ACHN (cell line): ENCODE results near the gene CHEK1.
"Not testable (repeated sequence)": the region's sequence is repeated elsewhere in the genome, so short reads cannot be mapped to it uniquely, and the experiment has no call there.

Source experiments
- DNase-seq: peaks from one replicate; pipeline ENCODE4 v3.0.0-alpha.2; 2015
- in situ Hi-C: cut with HindIII; loops from 2 replicates; pipeline ENCODE4 v1.10.0; 2017; ENCODE audit warnings: low sequenced_read_pairs, low pct_ligation_motif_present, low pct_unique_long_range_greater_than_20kb

The CHEK1 gene

DNA sequence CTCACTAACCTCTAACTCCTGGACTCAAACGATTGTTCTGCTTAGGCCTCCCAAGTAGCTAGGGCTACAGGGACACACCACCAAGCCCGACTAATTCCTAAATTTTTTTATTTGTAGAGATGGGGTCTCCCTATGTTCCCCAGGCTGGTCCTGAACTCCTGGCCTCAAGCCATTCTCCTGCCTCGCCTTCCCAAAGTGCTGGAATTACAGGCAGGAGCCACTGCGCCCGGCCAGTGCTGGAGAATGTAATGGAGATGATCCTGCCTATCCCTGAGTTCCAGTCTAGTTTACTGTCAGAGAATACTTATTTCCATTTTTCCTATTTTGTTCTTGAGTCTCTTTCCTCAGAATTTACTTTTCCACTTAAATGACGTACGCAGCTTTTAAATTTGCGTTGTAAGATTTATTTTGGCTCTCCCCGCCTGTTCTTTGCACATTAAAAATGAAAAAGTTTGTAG lies at the start of gene CHEK1:
CHEK1 (plus strand) TSS at position 408 of the 458 bp plus-strand sequence. CDS start 1,606 bp downstream, outside the sequence.
- no peak for DNase-seq
- in situ Hi-C loops, result no loop called here

DNA sequence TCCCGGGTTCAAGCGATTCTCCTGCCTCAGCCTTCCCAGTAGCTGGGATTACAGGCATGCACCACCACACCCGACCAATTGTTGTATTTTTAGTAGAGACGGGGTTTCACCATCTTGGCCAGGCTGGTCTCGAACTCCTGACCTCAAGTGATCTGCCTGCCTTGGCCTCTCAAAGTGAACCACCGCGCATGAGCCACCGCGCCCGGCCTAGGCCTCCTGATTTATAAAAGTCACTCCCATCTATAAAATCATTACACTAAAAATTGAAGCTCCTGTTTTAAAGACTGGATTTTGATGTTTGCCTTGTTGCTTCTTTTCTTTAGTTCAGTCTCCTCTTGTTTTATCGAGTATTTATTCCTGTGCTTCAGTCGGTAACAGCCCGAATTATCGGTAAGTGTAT lies 47.8 kb upstream of the CHEK1 start:
- in situ Hi-C loops, DNase-seq: not testable (repeated sequence)

DNA sequence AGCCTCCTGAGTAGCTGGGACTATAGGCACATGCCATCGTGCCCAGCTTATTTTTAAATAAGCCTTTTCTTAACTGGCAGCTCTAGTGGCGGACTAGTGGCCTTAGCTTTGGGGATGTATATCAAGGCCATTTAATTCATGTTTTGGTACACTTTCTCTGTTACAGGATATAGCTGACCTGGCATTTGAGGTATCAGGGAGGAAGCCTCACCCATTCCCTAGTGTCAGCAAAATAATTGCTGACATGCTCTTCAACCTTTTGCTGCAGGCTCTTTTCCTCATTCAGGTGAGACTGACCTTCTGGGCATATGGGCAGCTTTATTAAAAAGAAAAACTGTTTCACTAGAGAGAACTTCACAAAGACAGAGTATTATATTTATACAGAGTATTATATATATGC lies 46.2 kb upstream of the CHEK1 start:
- DNase-seq, result no peak
- in situ Hi-C loops, result no loop called here

DNA sequence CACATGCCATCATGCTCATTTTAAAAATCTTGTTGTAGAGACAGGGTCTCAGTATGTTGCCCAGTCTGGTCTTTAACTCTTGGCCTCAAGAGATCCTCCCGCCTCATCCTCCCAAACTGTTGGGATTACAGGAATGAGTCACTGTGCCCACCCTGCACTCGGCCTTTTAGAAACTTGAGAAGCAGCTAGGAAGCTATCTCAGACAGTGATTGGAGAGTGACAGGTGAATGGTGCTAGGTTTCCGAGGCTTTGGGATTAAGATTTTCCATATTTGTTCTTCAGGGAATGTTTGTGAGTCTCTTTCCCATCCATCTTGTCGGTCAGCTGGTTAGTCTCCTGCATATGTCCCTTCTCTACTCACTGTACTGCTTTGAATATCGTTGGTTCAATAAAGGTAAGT lies 45.2 kb upstream of the CHEK1 start:
- in situ Hi-C loops, result no loop called here

DNA sequence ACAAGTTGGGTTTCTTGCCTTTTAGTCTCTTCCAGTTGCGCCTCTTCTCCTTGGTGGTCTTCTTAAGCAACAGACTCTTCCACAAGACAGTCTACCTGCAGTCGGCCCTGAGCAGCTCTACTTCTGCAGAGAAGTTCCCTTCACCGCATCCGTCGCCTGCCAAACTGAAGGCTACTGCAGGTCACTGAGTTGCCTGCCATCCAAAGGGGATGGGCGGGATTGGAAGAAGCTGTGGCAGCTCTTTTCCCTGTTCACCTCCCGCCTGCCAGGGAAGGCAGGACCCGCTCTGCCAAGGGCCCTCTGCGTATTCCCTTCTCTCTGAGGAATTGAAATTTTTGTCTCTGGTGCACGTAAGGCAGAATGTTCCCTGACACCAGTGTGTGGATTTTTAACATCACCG lies 41.5 kb upstream of the CHEK1 start:
- no peak for DNase-seq
- in situ Hi-C loops, result no loop called here

More for the DNA sequence above, 45.2 kb upstream of the CHEK1 start:
- no peak for DNase-seq

DNA sequence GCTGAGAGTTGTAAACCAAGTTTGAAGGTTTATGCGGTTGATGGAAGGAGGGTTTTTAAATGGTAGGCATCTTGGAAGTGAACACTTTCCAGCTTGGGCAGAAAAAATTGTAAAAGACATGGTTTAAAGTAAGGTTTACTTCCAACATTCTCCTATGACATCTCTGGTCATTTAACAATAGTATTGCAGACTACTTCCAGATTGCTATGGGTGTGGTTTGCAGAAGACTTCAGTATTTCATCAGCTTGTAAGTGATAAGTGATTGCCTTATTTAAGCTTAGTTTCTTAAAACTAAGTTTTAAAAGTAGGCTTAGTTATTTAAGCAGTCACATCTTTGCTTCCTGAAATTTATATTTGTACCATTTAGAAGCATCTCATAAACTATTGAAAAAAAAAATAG lies 39.5 kb upstream of the CHEK1 start:
- in situ Hi-C loops, result no loop called here
- no peak for DNase-seq

DNA sequence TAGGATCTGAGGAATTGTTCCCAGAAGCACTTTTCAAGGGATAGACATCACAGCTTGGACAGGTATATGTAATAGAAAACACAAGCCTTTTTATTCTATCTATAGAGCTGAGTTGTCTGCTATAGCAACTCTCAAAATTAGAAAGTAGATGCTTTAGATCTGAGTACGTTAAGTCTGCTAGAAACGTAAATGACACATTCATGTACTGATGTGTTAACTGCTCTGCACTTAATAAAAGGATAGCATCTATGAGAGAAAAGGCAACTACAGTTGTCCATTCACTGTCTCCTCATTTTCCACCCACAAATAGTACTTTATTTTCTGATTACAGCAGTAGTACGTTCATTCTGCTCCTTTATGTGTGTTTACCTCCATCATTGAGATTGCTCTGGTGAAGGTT lies 38.3 kb upstream of the CHEK1 start:
- in situ Hi-C loops, result no loop called here
- DNase-seq, result no peak

DNA sequence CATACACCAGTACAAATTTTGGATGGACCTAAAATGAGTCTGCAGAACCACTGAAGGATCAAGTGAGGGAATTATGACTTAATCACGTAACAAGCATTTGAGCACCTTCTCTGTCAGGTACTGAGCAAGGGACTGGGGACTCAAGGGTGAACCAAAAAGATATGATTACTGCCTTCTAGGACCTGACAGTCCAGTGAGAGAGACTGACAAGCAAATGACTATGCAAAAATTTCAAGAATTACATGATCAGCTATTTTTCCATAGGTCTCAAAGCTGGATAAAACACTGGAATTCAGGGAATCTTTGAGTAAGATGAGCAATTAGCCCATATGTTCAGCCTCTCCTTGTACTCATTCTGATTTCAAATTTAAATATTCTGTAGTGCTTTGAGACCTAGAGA lies 37.5 kb upstream of the CHEK1 start:
- in situ Hi-C loops, result no loop called here
- no peak for DNase-seq

DNA sequence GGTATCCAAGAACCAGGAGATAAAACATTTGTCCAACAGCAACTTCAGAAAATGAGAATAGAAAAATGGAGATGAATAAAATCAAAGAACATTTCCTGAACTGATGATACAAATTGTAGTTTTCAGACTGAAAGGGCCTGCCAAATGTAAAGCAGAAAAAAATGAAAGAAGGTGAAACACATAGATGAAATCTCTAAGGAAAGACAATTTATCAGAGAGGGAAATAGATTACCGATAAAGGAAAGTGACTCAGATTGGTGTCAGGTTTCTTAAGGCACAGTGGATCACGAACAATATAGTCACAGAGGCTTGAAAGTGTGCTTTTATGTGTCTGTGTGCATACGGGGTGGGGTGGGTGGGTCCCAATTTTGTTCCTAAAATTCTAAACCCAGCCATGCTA lies 36.5 kb upstream of the CHEK1 start:
- in situ Hi-C loops, result no loop called here

DNA sequence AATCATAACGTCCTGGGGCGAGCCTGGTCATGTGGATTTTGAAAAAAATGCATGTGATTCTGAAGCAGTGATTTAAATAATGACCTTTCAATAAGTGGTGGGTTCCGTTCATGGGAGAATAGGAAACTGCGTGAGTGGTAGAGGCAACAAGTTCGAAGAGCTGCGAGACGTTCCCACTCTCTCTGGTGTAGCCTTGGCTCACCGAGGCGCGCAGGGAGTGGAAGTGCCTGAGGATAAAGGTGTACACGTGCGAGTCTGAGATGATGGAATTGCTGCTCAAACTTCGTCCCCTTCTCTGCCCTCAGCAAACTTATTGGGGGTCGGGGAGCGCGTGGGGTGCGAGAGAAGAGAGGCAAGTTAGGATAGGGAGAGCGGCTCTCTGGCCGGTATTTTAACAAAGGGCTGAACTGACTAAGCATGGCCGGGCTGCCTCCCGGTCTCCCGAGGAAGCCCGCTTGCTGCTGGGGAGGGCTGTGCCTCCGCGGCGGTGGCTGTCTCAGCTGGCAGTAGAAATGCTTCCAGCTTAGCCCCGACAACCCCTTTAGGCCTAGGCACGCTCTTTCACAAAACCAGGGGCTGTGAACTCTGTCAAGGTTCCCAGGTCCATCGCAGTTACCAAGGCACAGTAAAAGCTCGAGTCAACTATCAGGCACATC lies 33.2 kb upstream of the CHEK1 start:
- in situ Hi-C loops, result no loop called here
- DNase-seq, result peak; percentile 39

More for the DNA sequence above, 36.5 kb upstream of the CHEK1 start:
- peak; percentile 28 for DNase-seq

DNA sequence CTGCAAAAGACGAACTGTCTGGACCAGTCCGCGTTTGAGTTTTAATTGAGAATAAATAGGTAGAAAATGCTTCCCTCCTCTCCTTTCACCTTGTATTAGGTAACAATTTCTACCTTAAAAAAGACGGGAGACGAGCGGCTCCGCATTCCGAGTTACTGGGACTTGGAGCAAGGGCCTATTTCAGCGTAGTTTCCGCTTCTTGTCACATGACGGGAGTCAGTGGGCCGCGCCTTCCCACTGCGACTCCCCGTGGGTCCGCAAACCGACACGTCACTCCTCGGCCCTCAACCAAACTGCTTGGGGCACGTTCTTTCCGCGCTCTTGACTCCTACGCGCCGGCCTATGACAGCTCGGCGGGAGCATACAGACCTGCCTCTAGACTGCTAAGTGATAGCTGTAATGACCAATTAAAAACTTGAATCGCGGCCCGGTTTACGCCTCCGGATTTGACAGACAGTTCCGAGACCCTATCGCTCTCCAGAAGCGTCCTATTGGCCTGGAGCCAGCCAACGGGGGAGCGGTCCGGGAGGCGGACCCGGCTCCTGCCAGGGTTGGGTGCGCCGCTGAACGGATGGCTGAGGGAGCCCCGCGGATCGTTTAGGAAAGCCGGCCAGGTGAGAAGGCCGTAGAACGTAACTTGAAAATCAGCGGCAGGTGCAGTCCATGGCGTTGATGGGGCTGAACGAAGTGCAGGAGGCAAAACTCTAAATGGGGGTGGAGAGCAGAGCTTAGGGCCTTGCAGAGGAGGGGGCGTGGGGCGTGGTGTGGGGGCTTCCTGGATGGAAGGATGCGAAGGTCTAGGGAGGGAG lies 32.5 kb upstream of the CHEK1 start, which contains the start of gene STT3A:
STT3A (plus strand) TSS at position 548 of the 809 bp plus-strand sequence. CDS start 3,064 bp downstream, outside the sequence.
- DNase-seq, result peak; percentile 100
- in situ Hi-C loops, result no loop called here

DNA sequence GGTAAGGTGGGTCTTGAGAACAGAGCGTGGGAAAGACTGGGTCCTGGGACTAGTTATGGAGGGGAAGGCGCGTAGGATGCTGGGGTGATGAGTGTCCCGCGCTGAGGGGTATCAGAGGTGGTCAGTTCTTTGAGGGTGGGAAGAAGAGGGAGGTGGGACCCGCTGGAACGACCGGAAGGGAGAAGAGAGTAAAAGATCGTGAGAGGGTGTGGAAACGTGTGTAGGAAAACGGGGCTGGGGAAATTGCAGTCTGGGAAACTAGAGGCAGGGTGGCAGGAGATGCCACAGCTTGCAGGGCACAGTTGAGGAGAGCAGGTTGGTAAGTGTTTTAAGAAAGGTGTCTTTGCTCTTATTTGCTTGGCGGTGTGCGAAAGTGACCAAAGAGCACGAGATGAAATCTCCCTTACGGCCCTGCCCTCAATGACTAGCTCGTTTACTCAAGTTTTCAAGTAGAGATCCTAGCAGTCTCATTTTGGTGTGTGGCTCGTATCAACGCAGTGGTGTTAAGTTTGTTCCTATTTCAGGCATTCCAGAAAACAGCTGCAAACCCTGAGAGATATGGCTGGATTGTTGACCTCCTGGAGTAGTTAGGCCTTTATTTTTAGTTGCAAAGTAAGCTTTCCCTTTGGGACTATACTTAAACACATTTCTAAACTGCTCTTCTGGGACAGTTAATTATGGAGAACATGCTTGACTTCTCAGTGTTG lies 31.7 kb upstream of the CHEK1 start:
- in situ Hi-C loops, result no loop called here
- peak; percentile 68 for DNase-seq

DNA sequence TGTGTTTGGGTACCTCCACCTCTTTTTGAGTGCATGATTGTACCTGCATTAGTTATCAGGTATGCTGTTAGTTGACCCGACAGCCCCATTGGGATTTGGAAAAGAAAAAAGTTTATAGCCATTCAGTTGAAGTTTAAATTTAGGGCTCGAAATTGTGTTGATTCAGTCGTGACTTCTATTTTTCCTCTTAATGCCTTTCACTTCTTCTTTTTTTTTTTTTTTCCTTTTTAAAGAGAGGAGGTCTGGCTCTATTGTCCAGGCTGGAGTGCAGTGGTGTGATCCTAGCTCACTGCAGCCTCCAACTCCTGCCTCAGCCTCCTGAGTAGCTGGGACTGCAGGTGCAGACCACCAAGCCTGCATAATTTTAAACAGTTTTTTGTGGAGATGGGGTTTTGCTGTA lies 30.0 kb upstream of the CHEK1 start:
- DNase-seq, result no peak
- in situ Hi-C loops, result no loop called here

DNA sequence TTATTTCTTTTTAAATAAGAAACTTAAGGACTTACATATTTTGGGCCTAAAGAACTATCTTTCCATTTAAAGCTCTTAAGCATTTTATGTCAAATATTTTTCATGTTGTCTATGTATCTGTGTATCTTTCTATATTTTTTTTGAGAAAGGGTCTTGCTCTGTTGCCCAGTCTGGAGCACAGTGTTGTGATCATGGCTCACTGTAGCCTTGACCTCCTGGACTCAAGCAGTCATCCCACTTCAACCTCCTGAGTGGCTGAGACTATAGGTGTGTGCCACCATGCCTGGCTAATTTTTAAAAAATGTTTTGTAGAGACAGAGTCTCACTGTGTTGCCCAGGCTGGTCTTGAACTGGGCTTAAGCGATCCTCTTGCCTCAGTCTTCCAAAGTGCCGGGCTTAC lies 24.3 kb upstream of the CHEK1 start:
- in situ Hi-C loops, result no loop called here
- no peak for DNase-seq

DNA sequence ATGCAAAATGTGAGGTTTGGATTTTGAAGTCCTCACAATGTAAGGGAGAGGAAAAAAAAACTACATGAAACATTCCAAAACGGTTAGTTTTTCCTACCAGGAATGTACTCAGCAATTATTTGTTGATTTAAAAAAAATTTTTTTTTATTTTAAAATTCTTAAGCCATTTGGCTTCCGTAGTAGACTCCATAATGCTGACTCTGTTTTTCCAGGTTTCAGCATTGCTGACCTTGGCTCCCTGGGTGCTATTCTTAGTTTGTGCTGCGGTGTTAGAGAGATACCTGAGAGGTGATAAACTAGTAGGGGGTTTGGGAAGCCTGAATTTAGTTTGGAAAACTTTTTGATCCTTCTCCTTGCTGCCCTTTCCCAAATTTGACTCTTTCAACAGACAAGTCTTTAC lies 21.8 kb upstream of the CHEK1 start:
- in situ Hi-C loops, result no loop called here
- no peak for DNase-seq

DNA sequence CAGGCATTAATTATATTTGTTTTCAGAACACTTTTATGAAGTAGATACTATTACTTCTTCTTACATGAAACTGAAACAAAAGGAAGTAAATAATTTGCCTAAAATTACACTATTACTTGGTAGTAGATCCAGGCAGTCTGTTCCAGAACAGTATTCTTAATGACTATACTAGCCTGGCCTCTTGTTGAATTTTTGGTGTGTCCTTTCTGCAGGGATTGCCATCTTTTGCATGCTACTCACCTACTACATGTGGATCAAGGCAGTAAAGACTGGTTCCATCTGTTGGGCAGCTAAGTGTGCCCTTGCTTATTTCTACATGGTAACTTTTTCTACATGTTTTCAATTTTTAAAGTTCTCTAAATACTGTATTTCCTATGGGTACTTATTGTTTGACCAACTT lies 19.5 kb upstream of the CHEK1 start:
- in situ Hi-C loops, result no loop called here
- no peak for DNase-seq

DNA sequence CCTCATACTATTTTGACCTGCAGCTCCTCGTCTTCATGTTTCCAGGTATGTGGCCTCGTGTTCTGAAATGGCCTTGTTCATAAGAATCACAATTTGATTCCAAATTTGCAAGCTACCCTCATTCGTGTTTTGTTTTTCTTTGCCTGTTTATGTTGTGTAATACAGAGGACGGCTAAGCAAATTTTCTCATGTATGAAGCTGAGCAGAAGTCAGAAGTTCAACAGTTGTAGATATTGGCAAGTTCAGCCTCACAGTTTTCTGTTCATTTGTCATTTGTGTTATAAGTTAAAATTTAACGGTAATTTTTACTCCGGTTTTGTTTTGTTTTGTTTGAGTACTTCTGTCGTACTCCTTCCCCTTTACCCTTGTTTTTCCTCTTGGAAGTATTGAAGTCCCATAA lies 15.4 kb upstream of the CHEK1 start:
- no peak for DNase-seq
- in situ Hi-C loops, result no loop called here

DNA sequence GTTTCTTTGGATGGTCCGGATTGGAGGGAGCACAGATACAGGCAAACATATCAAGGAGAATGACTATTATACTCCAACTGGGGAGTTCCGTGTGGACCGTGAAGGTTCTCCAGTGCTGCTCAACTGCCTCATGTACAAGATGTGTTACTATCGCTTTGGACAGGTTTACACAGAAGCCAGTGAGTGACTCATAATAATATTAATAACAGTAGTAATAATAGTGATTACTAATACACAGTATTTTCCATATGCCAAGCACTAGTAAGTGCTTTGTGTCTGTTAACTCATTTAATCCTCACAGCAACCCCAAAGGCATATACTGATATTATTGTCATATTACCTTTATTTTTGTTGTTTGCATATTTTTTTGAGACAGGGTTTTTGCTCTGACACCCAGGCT lies 6.6 kb upstream of the CHEK1 start:
- DNase-seq, result no peak
- in situ Hi-C loops, result no loop called here

DNA sequence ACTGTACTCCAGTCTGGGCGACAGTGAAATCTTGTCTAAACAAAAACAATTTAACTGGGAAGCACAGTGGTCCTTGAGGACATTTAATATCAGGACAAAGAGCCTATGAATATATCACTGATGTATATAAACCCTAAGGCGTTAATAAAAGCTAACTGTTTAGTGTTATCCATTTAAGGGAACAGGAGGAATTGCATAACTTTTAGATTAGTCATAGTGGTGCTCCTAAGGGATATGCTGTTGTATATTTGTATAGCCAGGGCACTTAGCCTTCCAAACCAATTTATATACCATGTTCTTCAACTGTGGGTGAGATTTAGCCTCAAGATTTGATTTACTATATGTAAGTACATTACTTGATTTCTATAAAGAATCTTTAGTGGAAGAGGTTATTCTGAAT lies 3.0 kb upstream of the CHEK1 start:
- in situ Hi-C loops, result no loop called here

More for the DNA sequence above, 3.0 kb upstream of the CHEK1 start:
- peak; percentile 53 for DNase-seq
